Measurements from ENCODE around the gene DCBLD1.

Gene DCBLD1

GRCh38 chr6:117472667-117473066 lies 9.8 kb upstream of the DCBLD1 start:
- DNase-seq (ENCODE audit: low read depth in 2 of 2) = no peak
- no peak for TF ChIP-seq CTCF (IDR thresholded peaks at IDR 0.05; ENCODE audit: low read depth, low read length)
- H3K4me3 ChIP-seq (replicated peaks in 1 of 2; ENCODE audit: low read depth in 2 of 2, low read length in 2 of 2) = no peak overlapping the region

GRCh38 chr6:117473401-117473800 lies 9.1 kb upstream of the DCBLD1 start:
- DNase-seq (ENCODE audit: low read depth in 2 of 2) = peak in 1 of 2 donors; percentile 32
- H3K4me3 ChIP-seq (replicated peaks in 1 of 2; ENCODE audit: low read depth in 2 of 2, low read length in 2 of 2) = no peak overlapping the region
- no peak for TF ChIP-seq CTCF (IDR thresholded peaks at IDR 0.05; ENCODE audit: low read depth, low read length)

GRCh38 chr6:117477988-117478852 lies 4.3 kb upstream of the DCBLD1 start:
- DNase-seq (ENCODE audit: low read depth in 2 of 2) = peak; percentile 26 to 40
- no peak overlapping the region for H3K4me3 ChIP-seq (replicated peaks in 1 of 2; ENCODE audit: low read depth in 2 of 2, low read length in 2 of 2)
- TF ChIP-seq CTCF (IDR thresholded peaks at IDR 0.05; ENCODE audit: low read depth, low read length) = no peak

GRCh38 chr6:117478853-117479231 lies 3.6 kb upstream of the DCBLD1 start:
- no peak for DNase-seq (ENCODE audit: low read depth in 2 of 2)
- TF ChIP-seq CTCF (IDR thresholded peaks at IDR 0.05; ENCODE audit: low read depth, low read length) = no peak
- H3K4me3 ChIP-seq (replicated peaks in 1 of 2; ENCODE audit: low read depth in 2 of 2, low read length in 2 of 2) = no peak overlapping the region

- no peak for DNase-seq (ENCODE audit: low read depth in 2 of 2)
- H3K4me3 ChIP-seq (replicated peaks in 1 of 2; ENCODE audit: low read depth in 2 of 2, low read length in 2 of 2) = no peak overlapping the region
- no peak for TF ChIP-seq CTCF (IDR thresholded peaks at IDR 0.05; ENCODE audit: low read depth, low read length)
These were observed 1.8 kb upstream of the DCBLD1 start for GRCh38 chr6:117480651-117481050.

GRCh38 chr6:117481278-117481925 lies 1.1 kb upstream of the DCBLD1 start:
- DNase-seq (ENCODE audit: low read depth in 2 of 2) = no peak
- no peak overlapping the region for H3K4me3 ChIP-seq (replicated peaks in 1 of 2; ENCODE audit: low read depth in 2 of 2, low read length in 2 of 2)

More at GRCh38 chr6:117481278-117481925, 1.1 kb upstream of the DCBLD1 start:
- TF ChIP-seq CTCF (IDR thresholded peaks at IDR 0.05; ENCODE audit: low read depth, low read length) = no peak

Measured in cardiac fibroblast (primary cell).